Measurements from ENCODE around the gene CPSF6.

CPSF6 gene

DNA sequence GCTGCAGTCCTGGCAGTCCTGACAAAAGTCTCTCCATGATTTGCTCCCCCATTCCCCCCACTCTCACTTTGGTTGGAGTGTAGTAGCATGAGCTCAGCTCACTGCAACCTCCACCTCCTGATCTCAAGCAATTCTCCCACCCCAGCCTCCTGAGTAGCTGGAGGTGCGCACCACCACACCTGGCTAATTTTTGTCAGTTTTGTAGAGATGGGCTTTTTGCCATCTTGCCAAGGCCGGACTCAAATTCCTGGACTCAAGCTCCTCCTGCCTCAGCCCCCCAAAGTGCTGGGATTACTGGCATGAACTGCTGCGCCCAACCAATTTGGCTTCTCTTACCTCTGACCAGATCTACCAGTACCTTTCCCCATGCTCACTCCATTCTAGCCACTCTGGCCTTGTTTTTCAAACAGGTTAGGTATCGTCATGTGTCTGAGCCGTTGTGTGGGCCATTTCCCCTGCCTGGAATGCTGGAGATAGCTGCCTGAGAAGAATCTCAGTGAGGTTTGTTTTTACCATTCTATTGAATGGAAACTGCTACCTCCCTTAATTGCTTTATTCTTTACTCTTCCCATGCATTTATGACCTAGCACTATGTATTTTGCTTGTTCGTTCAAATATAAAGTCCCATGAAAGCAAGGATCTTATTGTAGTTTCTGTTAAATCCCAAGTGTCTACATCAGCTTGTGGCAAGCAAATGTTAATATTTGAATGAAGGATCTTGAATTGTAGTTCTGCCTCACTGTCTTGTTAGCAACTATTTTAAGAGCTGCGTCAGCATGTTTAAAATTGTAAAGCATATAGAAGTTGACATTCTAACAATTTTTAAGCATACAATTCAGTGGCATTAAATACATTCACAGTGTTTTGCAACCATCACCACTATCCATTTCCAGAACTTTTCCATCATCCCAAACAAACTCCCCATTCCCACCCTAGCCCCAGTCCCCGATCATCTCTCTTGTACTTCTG, 39.7 kb downstream of the CPSF6 start:
- DNase-seq (ENCODE audit: insufficient read length, low spot score) (no peak), FAIRE-seq (no peak)
- TF ChIP-seq PAX5 (IDR thresholded peaks at IDR 0.05; ENCODE audit: insufficient read depth, low read length, severe bottlenecking) (no peak), SPI1 (IDR thresholded peaks at IDR 0.05; ENCODE audit: low read depth, low read length) (no peak), POLR2AphosphoS5 (IDR thresholded peaks at IDR 0.05; ENCODE audit: low read depth, low read length) (no peak), TAF1 (IDR thresholded peaks at IDR 0.05; ENCODE audit: low read depth, low read length) (no peak), POLR2A (IDR thresholded peaks at IDR 0.05; ENCODE audit: low read depth, low read length) (no peak), POU2F2 (IDR thresholded peaks at IDR 0.05; ENCODE audit: low read depth, low read length) (no peak)

DNA sequence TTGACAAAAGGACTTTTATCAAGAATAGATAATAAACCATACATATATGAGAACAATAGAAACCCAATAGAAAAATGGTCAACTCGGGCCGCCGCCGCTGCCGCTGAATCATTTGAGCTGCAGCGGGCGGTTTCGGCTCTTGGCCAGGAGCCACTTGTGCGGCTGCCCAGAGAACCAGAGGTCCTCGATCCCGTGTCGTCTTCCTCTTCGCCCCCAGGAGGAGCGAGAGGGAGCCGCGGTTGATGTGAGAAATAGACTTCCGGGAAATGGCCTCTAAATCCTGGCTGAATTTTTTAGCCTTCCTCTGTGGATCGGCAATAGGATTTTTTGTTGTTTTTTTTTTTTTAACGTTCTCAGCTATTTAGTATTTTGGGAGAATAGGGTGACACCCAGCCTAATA, 44.8 kb downstream of the CPSF6 start:
- no peak for FAIRE-seq
- no peak for TF ChIP-seq POLR2AphosphoS5 (IDR thresholded peaks at IDR 0.05; ENCODE audit: low read depth, low read length)

DNA sequence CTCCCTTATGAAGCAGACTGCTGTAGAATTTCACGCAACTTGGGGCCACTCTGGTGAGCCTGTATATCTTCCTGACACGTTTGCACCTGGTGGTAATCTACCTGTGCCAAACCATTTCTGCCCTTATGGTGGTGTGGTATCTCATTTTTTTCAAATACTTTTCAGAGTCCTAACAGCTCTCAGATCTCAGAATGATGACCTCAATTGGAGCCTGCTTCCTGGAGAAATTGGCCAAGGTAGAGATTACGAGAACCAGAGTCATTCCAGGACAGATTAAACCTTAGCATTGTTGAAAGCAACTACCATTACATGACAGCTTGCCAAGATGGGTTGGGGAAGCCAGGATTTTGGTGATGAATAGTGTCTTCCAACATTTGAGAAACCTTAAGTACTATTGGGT, 48.2 kb downstream of the CPSF6 start:
- no peak for FAIRE-seq
- no peak for DNase-seq (ENCODE audit: insufficient read length, low spot score)
- no peak for TF ChIP-seq PAX5 (IDR thresholded peaks at IDR 0.05; ENCODE audit: insufficient read depth, low read length, severe bottlenecking)
- TF ChIP-seq POLR2A (IDR thresholded peaks at IDR 0.05; ENCODE audit: low read depth, low read length) = no peak
- TF ChIP-seq TAF1 (IDR thresholded peaks at IDR 0.05; ENCODE audit: low read depth, low read length) = no peak
- TF ChIP-seq POU2F2 (IDR thresholded peaks at IDR 0.05; ENCODE audit: low read depth, low read length) = no peak
- no peak for TF ChIP-seq POLR2AphosphoS5 (IDR thresholded peaks at IDR 0.05; ENCODE audit: low read depth, low read length)
- TF ChIP-seq SPI1 (IDR thresholded peaks at IDR 0.05; ENCODE audit: low read depth, low read length) = no peak

More for the DNA sequence above, 44.8 kb downstream of the CPSF6 start:
- peak; percentile 5 for DNase-seq (ENCODE audit: insufficient read length, low spot score)

- DNase-seq (ENCODE audit: insufficient read length, low spot score) (peak; percentile 32), FAIRE-seq (peak; percentile 94)
- no peak for TF ChIP-seq TAF1 (IDR thresholded peaks at IDR 0.05; ENCODE audit: low read depth, low read length)
- no peak for TF ChIP-seq POLR2A (IDR thresholded peaks at IDR 0.05; ENCODE audit: low read depth, low read length)
- TF ChIP-seq POU2F2 (IDR thresholded peaks at IDR 0.05; ENCODE audit: low read depth, low read length) = no peak
- TF ChIP-seq PAX5 (IDR thresholded peaks at IDR 0.05; ENCODE audit: insufficient read depth, low read length, severe bottlenecking) = no peak
- TF ChIP-seq SPI1 (IDR thresholded peaks at IDR 0.05; ENCODE audit: low read depth, low read length) = no peak
- no peak for TF ChIP-seq POLR2AphosphoS5 (IDR thresholded peaks at IDR 0.05; ENCODE audit: low read depth, low read length)
These were observed 51.3 kb downstream of the CPSF6 start for GRCh38 chr12:69290545-69291277.

- DNase-seq (ENCODE audit: insufficient read length, low spot score) = no peak
- no peak for FAIRE-seq
- TF ChIP-seq POLR2A (IDR thresholded peaks at IDR 0.05; ENCODE audit: low read depth, low read length) (no peak), POU2F2 (IDR thresholded peaks at IDR 0.05; ENCODE audit: low read depth, low read length) (no peak), POLR2AphosphoS5 (IDR thresholded peaks at IDR 0.05; ENCODE audit: low read depth, low read length) (no peak), TAF1 (IDR thresholded peaks at IDR 0.05; ENCODE audit: low read depth, low read length) (no peak), SPI1 (IDR thresholded peaks at IDR 0.05; ENCODE audit: low read depth, low read length) (no peak), PAX5 (IDR thresholded peaks at IDR 0.05; ENCODE audit: insufficient read depth, low read length, severe bottlenecking) (no peak)
These were observed 51.9 kb downstream of the CPSF6 start for GRCh38 chr12:69291278-69291593.

GRCh38 chr12:69298133-69298532, 58.8 kb downstream of the CPSF6 start:
- TF ChIP-seq SPI1 (IDR thresholded peaks at IDR 0.05; ENCODE audit: low read depth, low read length) (no peak), TAF1 (IDR thresholded peaks at IDR 0.05; ENCODE audit: low read depth, low read length) (no peak), POLR2AphosphoS5 (IDR thresholded peaks at IDR 0.05; ENCODE audit: low read depth, low read length) (no peak), POU2F2 (IDR thresholded peaks at IDR 0.05; ENCODE audit: low read depth, low read length) (no peak), PAX5 (IDR thresholded peaks at IDR 0.05; ENCODE audit: insufficient read depth, low read length, severe bottlenecking) (no peak), POLR2A (IDR thresholded peaks at IDR 0.05; ENCODE audit: low read depth, low read length) (no peak)
- no peak for FAIRE-seq

GRCh38 chr12:69298947-69299346, 59.6 kb downstream of the CPSF6 start:
- TF ChIP-seq PAX5 (IDR thresholded peaks at IDR 0.05; ENCODE audit: insufficient read depth, low read length, severe bottlenecking) (no peak), POLR2AphosphoS5 (IDR thresholded peaks at IDR 0.05; ENCODE audit: low read depth, low read length) (no peak), TAF1 (IDR thresholded peaks at IDR 0.05; ENCODE audit: low read depth, low read length) (no peak), POU2F2 (IDR thresholded peaks at IDR 0.05; ENCODE audit: low read depth, low read length) (no peak), SPI1 (IDR thresholded peaks at IDR 0.05; ENCODE audit: low read depth, low read length) (no peak), POLR2A (IDR thresholded peaks at IDR 0.05; ENCODE audit: low read depth, low read length) (no peak)
- FAIRE-seq (no peak), DNase-seq (ENCODE audit: insufficient read length, low spot score) (no peak)

More at GRCh38 chr12:69298133-69298532, 58.8 kb downstream of the CPSF6 start:
- no peak for DNase-seq (ENCODE audit: insufficient read length, low spot score)

DNA sequence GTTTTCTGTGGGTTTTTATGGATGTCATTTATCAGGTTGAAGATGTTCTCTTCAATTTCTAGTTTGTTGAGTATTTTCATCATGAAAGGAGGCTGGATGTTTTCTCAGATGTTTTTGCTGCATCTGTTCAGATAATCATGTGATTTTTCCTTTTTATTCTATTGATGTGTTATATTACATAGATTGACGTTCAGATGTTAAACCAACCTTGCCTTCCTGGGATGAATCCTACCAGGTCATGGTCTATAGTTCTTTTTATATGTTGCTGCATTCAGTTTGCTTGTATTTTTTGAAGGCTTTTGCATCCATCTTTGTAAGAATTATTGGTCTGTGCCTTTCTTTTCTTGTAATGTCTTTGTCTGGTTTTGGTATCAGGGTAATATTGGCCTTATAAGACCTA, 64.9 kb downstream of the CPSF6 start:
- DNase-seq (ENCODE audit: insufficient read length, low spot score) (no peak), FAIRE-seq (no peak)
- TF ChIP-seq PAX5 (IDR thresholded peaks at IDR 0.05; ENCODE audit: insufficient read depth, low read length, severe bottlenecking) = no peak
- no peak for TF ChIP-seq POU2F2 (IDR thresholded peaks at IDR 0.05; ENCODE audit: low read depth, low read length)

GRCh38 chr12:69309461-69309860, 70.1 kb downstream of the CPSF6 start:
- TF ChIP-seq SPI1 (IDR thresholded peaks at IDR 0.05; ENCODE audit: low read depth, low read length) = no peak
- TF ChIP-seq POU2F2 (IDR thresholded peaks at IDR 0.05; ENCODE audit: low read depth, low read length) = no peak
- no peak for TF ChIP-seq POLR2AphosphoS5 (IDR thresholded peaks at IDR 0.05; ENCODE audit: low read depth, low read length)
- TF ChIP-seq POLR2A (IDR thresholded peaks at IDR 0.05; ENCODE audit: low read depth, low read length) = no peak
- no peak for TF ChIP-seq TAF1 (IDR thresholded peaks at IDR 0.05; ENCODE audit: low read depth, low read length)
- no peak for TF ChIP-seq PAX5 (IDR thresholded peaks at IDR 0.05; ENCODE audit: insufficient read depth, low read length, severe bottlenecking)
- no peak for DNase-seq (ENCODE audit: insufficient read length, low spot score)
- FAIRE-seq = no peak
